NCI-H1105 (cell line): ENCODE results near the gene PCED1B.
A peak's percentile ranks its signal among the peaks of the same experiment; 100 is the strongest.

Experiments used
- DNase-seq: peaks from one replicate; lab custom pipeline; 2025; lab: John Stamatoyannopoulos, UW

Gene PCED1B

DNA sequence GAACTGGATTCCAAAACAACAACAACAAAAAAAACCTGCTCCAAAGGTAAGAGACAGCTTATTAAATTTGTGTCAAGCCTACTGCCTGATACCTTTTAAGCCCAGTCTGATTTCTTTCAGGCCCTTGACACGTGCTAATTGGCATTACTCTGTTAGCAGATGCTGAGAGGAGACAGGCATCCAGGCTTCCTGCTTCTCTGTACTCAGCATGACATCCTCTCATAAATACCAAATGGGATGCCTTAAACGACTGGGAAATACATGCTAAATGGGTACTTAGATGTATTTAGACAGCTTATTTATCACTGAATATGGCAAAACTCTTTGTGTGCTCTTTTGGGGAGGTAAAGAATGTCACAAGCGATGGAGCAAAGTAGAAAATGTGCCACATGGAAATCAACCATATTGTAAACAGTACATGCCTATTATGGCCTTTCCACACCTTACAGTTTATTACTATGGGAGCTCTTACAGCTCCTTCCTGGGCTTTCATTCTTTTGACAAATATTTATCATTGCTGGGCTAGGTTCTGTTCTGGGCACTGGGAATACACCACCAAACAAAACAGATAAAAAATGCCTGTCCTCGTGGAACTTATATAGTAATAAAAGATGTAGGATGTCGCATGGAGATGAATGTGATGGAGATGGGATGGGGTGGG is 11.5 kb upstream of the PCED1B start:
- no peak for DNase-seq

- no peak for DNase-seq
Observed at GRCh38 chr12:47068539-47068938, 10.9 kb upstream of the PCED1B start.

DNA sequence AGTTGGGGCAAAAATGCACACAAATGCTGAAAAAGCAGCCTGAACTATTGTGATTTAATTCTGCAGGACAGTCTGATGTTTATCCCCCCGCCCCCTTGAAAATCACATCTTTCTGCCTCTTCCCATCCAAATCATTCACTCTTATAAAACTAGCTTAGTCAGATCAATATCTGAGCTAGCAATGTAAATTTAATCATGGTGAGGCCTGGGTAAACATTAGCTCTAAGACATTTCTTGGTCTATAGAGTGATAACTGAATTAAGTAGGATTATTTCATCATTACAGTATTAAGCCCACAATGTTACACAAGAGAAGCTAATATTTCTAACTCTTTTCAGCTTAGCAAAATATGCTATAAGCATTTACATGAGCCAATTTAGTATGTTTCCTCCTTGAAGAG is 9.1 kb upstream of the PCED1B start:
- DNase-seq = no peak

GRCh38 chr12:47071241-47071852 is 8.1 kb upstream of the PCED1B start:
- no peak for DNase-seq

GRCh38 chr12:47073951-47074350 is 5.5 kb upstream of the PCED1B start:
- DNase-seq = no peak

- no peak for DNase-seq
Observed at GRCh38 chr12:47074757-47075156, 4.7 kb upstream of the PCED1B start.

DNA sequence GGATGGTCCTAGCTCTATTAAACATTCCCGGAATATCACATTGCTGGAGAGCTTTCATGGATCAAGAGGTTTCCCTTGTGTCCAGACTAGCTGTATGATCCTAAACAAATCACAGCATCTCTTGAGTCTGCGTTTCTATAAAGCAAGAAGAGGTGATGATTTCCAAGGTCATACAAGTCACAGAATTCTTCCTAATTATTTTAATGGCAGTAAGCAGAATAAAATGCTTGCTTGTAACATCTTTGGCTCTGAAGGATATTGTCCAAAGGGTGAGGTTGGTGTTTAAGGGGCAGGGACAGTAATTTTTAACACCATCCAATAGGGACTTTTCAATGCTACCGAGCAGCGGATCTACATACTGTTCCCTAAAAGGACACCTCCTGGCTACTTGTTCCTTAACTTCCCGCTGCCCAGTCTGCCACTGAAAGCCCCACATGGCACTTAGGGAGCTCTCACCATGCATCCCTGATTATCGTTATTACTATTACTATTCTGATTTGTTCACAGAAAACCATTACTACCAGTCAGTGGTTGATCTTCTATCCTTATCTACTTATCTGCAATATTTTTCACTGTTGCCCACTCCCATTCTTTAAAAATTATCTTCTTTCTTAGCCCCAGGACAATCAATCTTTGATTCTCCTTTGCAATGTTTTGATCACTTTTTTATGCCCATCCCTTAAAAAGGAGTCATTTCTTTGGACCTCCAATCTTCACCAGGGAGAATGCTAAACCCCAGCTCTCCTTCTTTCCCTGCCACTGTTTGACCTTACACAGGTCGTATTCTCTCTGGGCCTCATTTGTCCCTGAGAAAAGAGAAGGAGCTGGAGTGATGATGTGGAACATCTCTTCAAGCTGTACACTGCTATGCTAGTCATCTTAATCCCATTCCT is 4.0 kb upstream of the PCED1B start:
- DNase-seq = no peak

DNA sequence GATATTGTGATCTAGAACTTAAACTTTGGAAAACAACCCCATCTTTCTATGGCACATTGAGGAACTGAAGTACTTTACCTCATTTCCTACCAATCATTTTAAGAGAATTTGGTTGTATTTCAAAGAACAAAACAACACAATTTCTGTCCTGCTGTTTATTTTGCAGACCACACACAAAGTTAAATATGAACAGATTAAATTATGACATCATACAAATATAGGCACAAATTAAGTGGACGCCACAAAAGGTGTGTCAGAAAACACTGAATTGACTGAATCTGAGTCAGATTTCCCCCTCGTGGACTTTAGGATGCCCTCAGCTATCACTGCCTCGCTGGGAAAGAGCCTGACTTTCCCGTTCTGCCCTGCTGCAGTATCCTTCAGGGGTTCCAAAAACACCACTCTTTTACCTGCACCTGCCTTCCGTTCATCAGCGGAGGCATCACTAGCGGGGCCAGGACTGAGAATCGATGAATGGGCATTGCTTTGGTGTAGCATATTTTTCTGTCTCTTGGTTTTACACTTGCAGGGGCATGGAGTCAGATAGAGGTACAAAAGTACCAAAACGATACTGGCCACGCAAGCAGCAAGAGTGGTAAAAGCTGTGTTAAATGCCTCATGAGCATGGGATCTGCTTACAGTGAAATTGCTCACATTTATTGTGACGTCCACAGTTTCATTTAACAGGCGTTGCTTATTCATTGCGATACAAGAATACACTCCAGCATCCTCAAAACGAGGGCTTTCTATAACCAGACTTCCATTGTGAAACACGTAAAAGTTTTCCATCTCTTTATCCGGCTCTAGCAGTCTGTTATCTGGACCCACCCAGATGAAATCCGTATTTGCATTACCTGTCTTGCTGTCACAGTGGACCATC is 2.0 kb upstream of the PCED1B start:
- DNase-seq = no peak

DNA sequence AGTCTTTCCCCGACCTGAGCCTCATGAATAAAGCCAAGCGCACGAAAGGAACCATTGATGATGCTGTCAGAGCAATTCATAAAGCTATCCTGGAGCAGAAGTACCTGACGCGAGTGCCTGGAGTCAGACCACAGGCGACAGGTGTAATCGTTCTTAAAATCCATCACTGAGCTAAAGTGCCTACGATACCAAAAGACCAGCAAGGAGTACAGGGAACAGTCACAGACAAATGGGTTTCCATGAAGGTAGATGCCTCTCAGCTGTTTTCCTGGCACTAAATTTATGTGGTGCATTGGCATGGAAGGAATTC is 1.4 kb upstream of the PCED1B start:
- no peak for DNase-seq

DNA sequence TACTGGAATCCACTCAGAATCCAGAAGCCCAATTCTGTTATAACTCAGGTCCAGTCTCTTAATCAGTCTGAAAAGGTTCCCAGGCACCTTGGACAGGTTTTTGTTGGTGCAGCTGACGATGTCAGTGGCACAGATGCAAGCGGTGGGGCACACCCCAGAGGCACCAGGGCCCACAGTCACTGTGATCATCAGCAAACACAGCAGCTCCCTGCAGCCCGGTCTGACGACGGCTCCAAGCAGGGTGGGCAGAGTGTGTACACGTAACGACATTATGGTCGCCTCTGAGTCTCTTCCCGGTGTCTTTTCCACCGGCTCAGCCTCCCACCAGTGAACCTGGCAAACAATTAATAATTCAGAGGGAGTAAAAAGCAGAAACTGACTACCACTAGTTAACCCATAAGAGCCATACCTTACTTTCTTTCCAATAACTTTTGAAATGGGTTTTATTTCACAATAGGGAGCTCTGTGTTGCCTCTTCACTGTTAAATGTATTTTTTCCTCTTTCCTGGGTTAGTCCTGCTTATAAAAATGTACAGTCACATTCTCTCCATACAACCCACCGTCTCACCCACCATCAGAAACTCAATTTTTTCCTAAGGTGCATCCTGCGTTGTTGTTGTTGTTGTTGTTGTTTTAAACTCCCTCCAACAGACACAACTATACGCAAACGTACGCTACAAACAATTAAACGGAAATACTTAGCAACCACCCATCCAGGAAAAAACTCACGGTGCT is 521 bp upstream of the PCED1B start:
- no peak for DNase-seq

GRCh38 chr12:47079981-47080724 is 732 bp downstream of the PCED1B start:
- no peak for DNase-seq

DNA sequence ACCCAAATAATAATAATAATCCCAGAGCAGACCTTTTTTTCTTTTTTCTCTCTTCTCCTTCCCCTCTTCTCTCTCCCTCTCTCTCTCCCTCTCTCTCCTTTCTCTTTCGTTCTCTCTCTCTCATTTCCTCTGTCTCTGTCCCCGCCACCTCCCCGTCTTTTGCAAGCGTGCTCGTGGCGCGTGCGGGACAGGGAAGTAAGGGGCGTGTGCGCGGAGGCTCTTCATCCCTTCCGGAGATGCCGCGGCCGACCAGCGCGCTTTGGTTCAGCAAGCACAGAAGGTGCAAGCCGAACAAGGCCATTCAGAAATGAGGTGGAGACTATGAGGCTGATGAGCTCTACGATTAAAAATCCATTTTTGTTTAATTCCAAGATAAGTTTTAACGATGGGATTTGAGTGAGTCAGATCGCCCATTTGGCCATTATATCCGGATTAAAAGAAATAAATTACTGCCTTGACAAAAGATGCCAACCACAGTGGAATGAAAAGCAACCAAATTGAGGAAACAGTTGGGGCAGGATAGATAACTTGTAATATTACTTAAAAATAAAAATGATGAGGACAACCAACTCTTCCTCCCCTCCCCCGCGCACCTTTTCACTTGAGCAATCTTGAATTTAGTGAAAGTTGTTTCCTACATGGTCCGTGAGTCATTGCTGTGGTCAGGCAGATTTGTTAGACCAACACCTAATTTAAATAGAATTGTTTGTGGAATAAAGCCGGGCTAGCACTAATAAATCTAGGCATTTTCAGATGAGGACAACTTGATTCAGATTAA is 1.5 kb downstream of the PCED1B start:
- no peak for DNase-seq

DNA sequence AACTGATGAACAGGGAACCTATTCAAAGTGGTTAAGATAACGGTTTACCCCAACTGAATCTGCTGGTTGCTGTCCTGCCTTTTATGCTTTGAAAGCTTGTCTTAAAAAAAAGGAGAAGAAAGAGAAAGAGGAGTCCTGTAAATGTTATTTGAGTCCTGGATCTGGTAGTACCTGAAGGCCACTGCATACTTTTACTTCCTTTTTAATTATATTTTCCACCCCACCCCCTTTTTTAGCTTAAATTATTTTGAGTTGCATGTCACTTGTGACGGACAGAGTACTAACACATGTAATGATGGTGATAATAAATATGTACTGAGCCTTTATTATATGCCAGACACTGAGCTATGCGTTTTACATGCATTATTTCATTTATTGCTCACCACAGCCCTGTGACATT is 2.9 kb downstream of the PCED1B start:
- DNase-seq = no peak

DNA sequence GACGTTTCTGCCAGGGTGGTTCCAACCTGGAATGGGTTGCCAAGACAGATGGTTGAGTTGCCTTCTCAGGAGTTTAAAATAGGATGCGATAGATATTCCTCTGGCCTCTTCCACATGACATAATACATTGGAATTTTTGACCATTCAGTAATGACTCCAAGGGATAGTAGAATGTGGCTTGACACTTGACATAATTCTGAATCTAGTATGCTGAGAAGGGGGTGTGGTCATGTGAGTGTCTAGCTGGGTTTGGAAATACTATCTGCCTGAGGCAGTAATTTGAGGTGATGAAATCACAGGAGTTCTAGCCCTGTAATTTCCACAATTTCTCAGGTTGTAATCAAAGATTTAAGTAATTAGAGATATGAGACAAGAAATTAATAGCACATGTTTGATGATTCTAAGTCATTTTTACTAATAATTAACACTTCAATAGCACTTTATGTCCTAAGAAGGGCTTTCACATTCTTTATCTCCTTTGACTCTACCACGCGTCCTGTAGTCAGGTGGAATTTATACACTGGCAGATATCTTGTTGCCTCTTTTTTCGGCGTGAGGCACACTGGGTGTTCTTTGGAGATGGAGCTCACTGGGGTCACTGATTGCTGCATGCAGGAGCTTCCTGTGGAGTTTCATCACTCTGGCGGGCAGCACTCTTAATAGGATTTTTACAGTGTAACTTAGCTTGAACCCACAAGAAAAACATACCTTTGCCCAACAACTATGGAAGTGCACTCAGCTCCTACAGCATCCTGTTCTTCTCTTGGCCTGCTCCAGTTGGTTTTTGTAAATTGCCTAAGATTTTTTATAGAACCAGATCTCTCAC is 3.6 kb downstream of the PCED1B start:
- no peak for DNase-seq

GRCh38 chr12:47084172-47084571 is 4.8 kb downstream of the PCED1B start:
- no peak for DNase-seq

DNA sequence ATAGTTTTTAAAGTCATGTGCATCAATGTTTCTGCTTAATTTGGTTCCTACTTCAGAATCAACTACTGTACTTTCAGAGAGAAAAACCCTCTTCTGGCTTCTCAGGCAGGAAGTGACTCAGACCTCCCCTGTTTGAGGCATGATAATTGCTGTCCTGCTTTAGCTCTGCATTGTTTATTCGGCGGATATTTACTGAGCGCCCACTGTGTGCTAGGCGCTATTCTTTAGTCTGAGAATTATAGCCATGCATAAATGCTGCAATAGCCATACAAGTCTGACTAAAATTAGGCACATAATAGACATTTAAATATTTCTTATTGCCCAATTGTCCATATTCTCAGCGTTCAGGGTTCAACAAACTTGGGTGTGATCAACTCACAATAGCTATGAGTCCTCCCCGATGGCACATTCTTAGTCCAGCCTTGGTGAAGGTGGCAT is 6.4 kb downstream of the PCED1B start:
- DNase-seq = no peak

GRCh38 chr12:47087088-47087688 is 7.8 kb downstream of the PCED1B start:
- DNase-seq = peak; percentile 60
